ENCODE measurements around the gene CACYBP.

GRCh38 chr1:174958396-174958795, 41.4 kb upstream of the CACYBP start:
- TF ChIP-seq, protein P1, sequence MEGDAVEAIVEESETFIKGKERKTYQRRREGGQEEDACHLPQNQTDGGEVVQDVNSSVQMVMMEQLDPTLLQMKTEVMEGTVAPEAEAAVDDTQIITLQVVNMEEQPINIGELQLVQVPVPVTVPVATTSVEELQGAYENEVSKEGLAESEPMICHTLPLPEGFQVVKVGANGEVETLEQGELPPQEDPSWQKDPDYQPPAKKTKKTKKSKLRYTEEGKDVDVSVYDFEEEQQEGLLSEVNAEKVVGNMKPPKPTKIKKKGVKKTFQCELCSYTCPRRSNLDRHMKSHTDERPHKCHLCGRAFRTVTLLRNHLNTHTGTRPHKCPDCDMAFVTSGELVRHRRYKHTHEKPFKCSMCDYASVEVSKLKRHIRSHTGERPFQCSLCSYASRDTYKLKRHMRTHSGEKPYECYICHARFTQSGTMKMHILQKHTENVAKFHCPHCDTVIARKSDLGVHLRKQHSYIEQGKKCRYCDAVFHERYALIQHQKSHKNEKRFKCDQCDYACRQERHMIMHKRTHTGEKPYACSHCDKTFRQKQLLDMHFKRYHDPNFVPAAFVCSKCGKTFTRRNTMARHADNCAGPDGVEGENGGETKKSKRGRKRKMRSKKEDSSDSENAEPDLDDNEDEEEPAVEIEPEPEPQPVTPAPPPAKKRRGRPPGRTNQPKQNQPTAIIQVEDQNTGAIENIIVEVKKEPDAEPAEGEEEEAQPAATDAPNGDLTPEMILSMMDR (IDR thresholded peaks at IDR 0.05 in 2 of 3, conservative IDR thresholded peaks at IDR 0.05 in 1 of 3; ENCODE audit: borderline replicate concordance in 1 of 3, insufficient read depth in 1 of 3, low read depth in 2 of 3, low read length in 2 of 3), result no peak
- TF ChIP-seq SRF (IDR thresholded peaks at IDR 0.05; ENCODE audit: low read depth) (no peak), POLR2AphosphoS5 (IDR thresholded peaks at IDR 0.05; ENCODE audit: low read depth, low read length) (no peak), SP1 (IDR thresholded peaks at IDR 0.05; ENCODE audit: low read depth) (no peak), EZH2 (IDR thresholded peaks at IDR 0.05) (no peak), JUND (IDR thresholded peaks at IDR 0.05) (no peak), SIN3A (IDR thresholded peaks at IDR 0.05; ENCODE audit: low read depth) (no peak), POLR2A (IDR thresholded peaks at IDR 0.05; ENCODE audit: borderline replicate concordance, extremely low read depth, insufficient read depth, insufficient read length) (no peak), TCF7L2 (IDR thresholded peaks at IDR 0.05; ENCODE audit: borderline replicate concordance, extremely low read depth, insufficient read depth, insufficient read length) (no peak)
